Stimulated activated CD8-positive, alpha-beta memory T cell treated with anti-CD3 and anti-CD28 coated beads, Interleukin-12 subunit alpha, Interleukin-12 subunit beta, amount 100 ng/mL, for 24 hours (primary cell): ENCODE data around the gene GSTM3.
"Not testable (repeated sequence)": the region's sequence is repeated elsewhere in the genome, so short reads cannot be mapped to it uniquely, and the experiment has no call there.

ENCODE experiments used
- DNase-seq: peaks from one replicate; pipeline ENCODE4 v3.0.0-alpha.2; 2020; ENCODE audit errors: extremely low read depth

GSTM3 gene

GRCh38 chr1:109726728-109727373 is 14.0 kb downstream of the GSTM3 start:
- no peak for DNase-seq

GRCh38 chr1:109726007-109726406 is 14.8 kb downstream of the GSTM3 start:
- no peak for DNase-seq

- no peak for DNase-seq
Observed at GRCh38 chr1:109725510-109725909, 15.3 kb downstream of the GSTM3 start.

GRCh38 chr1:109724933-109725332 is 15.9 kb downstream of the GSTM3 start:
- no peak for DNase-seq

- no peak for DNase-seq
Observed at GRCh38 chr1:109722908-109723691, 17.7 kb downstream of the GSTM3 start.

- no peak for DNase-seq
Observed at GRCh38 chr1:109721971-109722370, 18.9 kb downstream of the GSTM3 start.

GRCh38 chr1:109721042-109721441 is 19.8 kb downstream of the GSTM3 start:
- no peak for DNase-seq

GRCh38 chr1:109719337-109719837 is 21.5 kb downstream of the GSTM3 start:
- DNase-seq = no peak

GRCh38 chr1:109718495-109718894 is 22.3 kb downstream of the GSTM3 start:
- DNase-seq = no peak

GRCh38 chr1:109717729-109718128 is 23.1 kb downstream of the GSTM3 start:
- no peak for DNase-seq

GRCh38 chr1:109716570-109717090 is 24.2 kb downstream of the GSTM3 start:
- DNase-seq = no peak

- no peak for DNase-seq
Observed at GRCh38 chr1:109716121-109716520, 24.7 kb downstream of the GSTM3 start.

- no peak for DNase-seq
Observed at GRCh38 chr1:109714661-109715372, 26.0 kb downstream of the GSTM3 start.

GRCh38 chr1:109713636-109714035 is 27.2 kb downstream of the GSTM3 start:
- no peak for DNase-seq

- no peak for DNase-seq
Observed at GRCh38 chr1:109712321-109712864, 28.4 kb downstream of the GSTM3 start.

GRCh38 chr1:109711593-109712320 is 29.1 kb downstream of the GSTM3 start, which contains the start of gene GSTM5:
TSS of gene GSTM5 (plus strand) at chr1:109712251. CDS start at chr1:109712313, 62 bp downstream.
- not testable (repeated sequence) for DNase-seq

GRCh38 chr1:109709822-109710221 is 31.0 kb downstream of the GSTM3 start:
- not testable (repeated sequence) for DNase-seq

- DNase-seq = not testable (repeated sequence)
Observed at GRCh38 chr1:109708949-109709348, 31.9 kb downstream of the GSTM3 start.

GRCh38 chr1:109705411-109705810 is 35.4 kb downstream of the GSTM3 start:
- DNase-seq = no peak

- DNase-seq = no peak
Observed at GRCh38 chr1:109704173-109704572, 36.7 kb downstream of the GSTM3 start.

GRCh38 chr1:109702940-109703339 is 37.9 kb downstream of the GSTM3 start:
- not testable (repeated sequence) for DNase-seq
